Activated CD4-positive, alpha-beta T cell treated with anti-CD3 and anti-CD28 coated beads for 4 hours (primary cell): ENCODE data around the gene TMEM235.

Source experiments
- DNase-seq, 2 donors: peaks; one replicate each; pipeline ENCODE4 v3.0.0-alpha.2; 2020

Gene TMEM235

GRCh38 chr17:78230996-78231935, at the start of gene TMEM235:
Gene TMEM235 (plus strand): TSS chr17:78231631. CDS start chr17:78232024, 393 bp downstream.
- DNase-seq = no peak

GRCh38 chr17:78182504-78182903, 48.9 kb upstream of the TMEM235 start:
- no peak for DNase-seq

GRCh38 chr17:78183916-78184315, 47.5 kb upstream of the TMEM235 start:
- DNase-seq = no peak

GRCh38 chr17:78184351-78184750, 47.1 kb upstream of the TMEM235 start:
- no peak for DNase-seq

GRCh38 chr17:78184868-78185267, 46.6 kb upstream of the TMEM235 start:
- DNase-seq = no peak

- DNase-seq = no peak
Observed at GRCh38 chr17:78185981-78186691, 45.3 kb upstream of the TMEM235 start.

- peak; percentile 66 to 69 for DNase-seq
Observed at GRCh38 chr17:78186692-78187595, 44.5 kb upstream of the TMEM235 start, which contains the start of the genes AFMID and TK1. Gene AFMID (plus strand): TSS chr17:78187362. CDS start chr17:78187371, 9 bp downstream. Gene TK1 (minus strand): TSS chr17:78187052. CDS start chr17:78186994, 58 bp downstream.

- DNase-seq = no peak
Observed at GRCh38 chr17:78196716-78197115, 34.7 kb upstream of the TMEM235 start.

GRCh38 chr17:78197147-78197832, 34.1 kb upstream of the TMEM235 start:
- no peak for DNase-seq

GRCh38 chr17:78200451-78200850, 31.0 kb upstream of the TMEM235 start:
- no peak for DNase-seq

GRCh38 chr17:78202666-78203065, 28.8 kb upstream of the TMEM235 start:
- DNase-seq = no peak

GRCh38 chr17:78204387-78205123, 26.9 kb upstream of the TMEM235 start:
- DNase-seq = no peak

GRCh38 chr17:78205124-78205775, 26.2 kb upstream of the TMEM235 start:
- DNase-seq = no peak

GRCh38 chr17:78206298-78206697, 25.1 kb upstream of the TMEM235 start:
- DNase-seq = no peak

GRCh38 chr17:78208486-78208885, 22.9 kb upstream of the TMEM235 start:
- DNase-seq = no peak

- no peak for DNase-seq
Observed at GRCh38 chr17:78210111-78210510, 21.3 kb upstream of the TMEM235 start.

- DNase-seq = no peak
Observed at GRCh38 chr17:78211032-78211431, 20.4 kb upstream of the TMEM235 start.

GRCh38 chr17:78214016-78214705, 17.3 kb upstream of the TMEM235 start, which contains the start of gene BIRC5:
Gene BIRC5 (plus strand): TSS chr17:78214253. CDS start chr17:78214317, 64 bp downstream.
- peak; percentile 91 for DNase-seq

- no peak for DNase-seq
Observed at GRCh38 chr17:78214706-78215061, 16.7 kb upstream of the TMEM235 start.
